CD4-positive, alpha-beta T cell treated with Interleukin-15 for 1 hour (primary cell): ENCODE data around the gene KLK2.

ENCODE experiments used
- DNase-seq: peaks from one replicate; pipeline ENCODE4 v3.0.0-alpha.2; 2020

Gene KLK2

GRCh38 chr19:50928831-50929230, 55.6 kb downstream of the KLK2 start:
- no peak for DNase-seq
